H9 (cell line): Measurements from ENCODE around the gene FBXO31. TPM values are rescaled to one million over a fixed set of nuclear protein-coding genes. Genes with fewer than 3 reads are reported as not detected.

Experiments
- DNase-seq: peaks from one replicate; pipeline ENCODE4 v3.0.0-alpha.2; 2017
- H2AFZ ChIP-seq: one replicate; pipeline ENCODE4 v1.6.1; 2013; ENCODE audit warnings: mild to moderate bottlenecking, low read length, control low read depth, moderate library complexity
- H2AK5ac ChIP-seq: 2 replicates; pipeline ENCODE4 v1.6.1; 2013; ENCODE audit warnings: low read length, control low read depth, mixed read lengths; ENCODE audit not compliant: insufficient read length
- H2BK120ac ChIP-seq: one replicate; pipeline ENCODE4 v1.6.1; 2013; ENCODE audit warnings: low read depth, mild to moderate bottlenecking, low read length, control low read depth, inconsistent platforms; ENCODE audit not compliant: poor library complexity, severe bottlenecking
- H2BK12ac ChIP-seq: 2 replicates; pipeline ENCODE4 v1.6.1; 2013; ENCODE audit warnings: low read length, control low read depth, mixed read lengths, low read depth; ENCODE audit not compliant: insufficient read length
- H2BK15ac ChIP-seq: 2 replicates; pipeline ENCODE4 v1.6.1; 2013; ENCODE audit warnings: low read depth, low read length, control low read depth
- H2BK20ac ChIP-seq: one replicate; pipeline ENCODE4 v1.6.1; 2013; ENCODE audit warnings: low read depth, mild to moderate bottlenecking, low read length, control low read depth, inconsistent platforms; ENCODE audit not compliant: poor library complexity, severe bottlenecking
- H2BK5ac ChIP-seq: 2 replicates; pipeline ENCODE4 v1.6.1; 2013; ENCODE audit warnings: low read length, control low read depth, mixed read lengths; ENCODE audit not compliant: insufficient read length
- H3K14ac ChIP-seq: 2 replicates; pipeline ENCODE4 v1.6.1; 2013; ENCODE audit warnings: low read length, control low read depth; ENCODE audit not compliant: insufficient read depth
- H3K18ac ChIP-seq: 2 replicates; pipeline ENCODE4 v1.6.1; 2013; ENCODE audit warnings: low read depth, mild to moderate bottlenecking, mixed read lengths, low read length, control low read depth; ENCODE audit not compliant: insufficient read length
- H3K23ac ChIP-seq: 2 replicates; pipeline ENCODE4 v1.6.1; 2013; ENCODE audit warnings: low read length, control low read depth, mixed read lengths, low read depth; ENCODE audit not compliant: insufficient read length
- H3K23me2 ChIP-seq: 2 replicates; pipeline ENCODE4 v1.6.1; 2013; ENCODE audit warnings: low read depth, mild to moderate bottlenecking, mixed read lengths, low read length, control low read depth; ENCODE audit not compliant: insufficient read length, poor library complexity, severe bottlenecking
- H3K27ac ChIP-seq: 2 replicates; pipeline ENCODE4 v1.5.1; 2013; ENCODE audit warnings: low read length, control low read depth, mixed read lengths, low read depth; ENCODE audit not compliant: insufficient read length
- H3K27me3 ChIP-seq: 2 replicates; pipeline ENCODE4 v1.6.1; 2013; ENCODE audit warnings: low read length, control low read depth, inconsistent platforms; ENCODE audit not compliant: insufficient read depth
- H3K4ac ChIP-seq: 2 replicates; pipeline ENCODE4 v1.6.1; 2013; ENCODE audit warnings: low read depth, mild to moderate bottlenecking, control low read depth, inconsistent platforms, low read length, moderate library complexity
- H3K4me1 ChIP-seq: 2 replicates; pipeline ENCODE4 v1.6.1; 2013; ENCODE audit warnings: low read length, control low read depth, inconsistent platforms; ENCODE audit not compliant: insufficient read depth
- H3K4me2 ChIP-seq: 2 replicates; pipeline ENCODE4 v1.6.1; 2013; ENCODE audit warnings: low read length, control low read depth, mixed read lengths; ENCODE audit not compliant: insufficient read length, insufficient read depth
- H3K56ac ChIP-seq: 2 replicates; pipeline ENCODE4 v1.6.1; 2013; ENCODE audit warnings: low read depth, mild to moderate bottlenecking, mixed read lengths, low read length, control low read depth; ENCODE audit not compliant: insufficient read length
- H3K79me1 ChIP-seq: 2 replicates; pipeline ENCODE4 v1.6.1; 2013; ENCODE audit warnings: low read depth, mild to moderate bottlenecking, moderate library complexity, low read length, control low read depth, inconsistent platforms; ENCODE audit not compliant: insufficient read depth, poor library complexity, severe bottlenecking
- H3K79me2 ChIP-seq: 2 replicates; pipeline ENCODE4 v1.6.1; 2013; ENCODE audit warnings: low read length, control low read depth, inconsistent platforms; ENCODE audit not compliant: insufficient read depth
- H3K9ac ChIP-seq: 2 replicates; pipeline ENCODE4 v1.6.1; 2013; ENCODE audit warnings: low read length, control low read depth, mixed read lengths; ENCODE audit not compliant: insufficient read length; ENCODE audit errors: extremely low read depth
- H3K9me3 ChIP-seq: one replicate; pipeline ENCODE4 v1.6.1; 2013; ENCODE audit warnings: low read depth, low read length, inconsistent platforms; ENCODE audit not compliant: control insufficient read depth
- H3T11ph ChIP-seq: one replicate; pipeline ENCODE4 v1.6.1; 2013; ENCODE audit warnings: mild to moderate bottlenecking, low read length, control low read depth, inconsistent platforms
- H4K20me1 ChIP-seq: one replicate; pipeline ENCODE4 v1.6.1; 2013; ENCODE audit not compliant: control insufficient read depth, insufficient read length, insufficient read depth
- H4K5ac ChIP-seq: 2 replicates; pipeline ENCODE4 v1.6.1; 2013; ENCODE audit warnings: low read depth, mild to moderate bottlenecking, mixed read lengths, low read length, control low read depth; ENCODE audit not compliant: insufficient read length
- H4K8ac ChIP-seq: replicated peaks from 2 replicates; pipeline ENCODE4 v1.6.1; 2013; ENCODE audit warnings: low read length, control low read depth, mixed read lengths, low read depth; ENCODE audit not compliant: insufficient read length
- H4K91ac ChIP-seq: 2 replicates; pipeline ENCODE4 v1.6.1; 2013; ENCODE audit warnings: low read depth, mild to moderate bottlenecking, moderate library complexity, mixed read lengths, low read length, control low read depth; ENCODE audit not compliant: insufficient read length
- H3K27ac Mint-ChIP-seq, 3 experiments: 2 replicates in 2 of 3; 3 replicates in 1 of 3; pipeline ENCODE4 v1.8.0; 2020 to 2021; ENCODE audit warnings: mixed read lengths in 3 of 3, mild to moderate bottlenecking in 1 of 3, moderate library complexity in 1 of 3
- H3K27me3 Mint-ChIP-seq: 2 replicates; pipeline ENCODE4 v1.8.0; 2021; ENCODE audit warnings: low read depth, mild to moderate bottlenecking, moderate library complexity, mixed read lengths
- H3K36me3 Mint-ChIP-seq, 3 experiments: 2 replicates in 2 of 3; 3 replicates in 1 of 3; pipeline ENCODE4 v1.8.0; 2020 to 2021; ENCODE audit warnings: low read depth in 3 of 3, mixed read lengths in 3 of 3; ENCODE audit not compliant: insufficient read depth in 1 of 3
- H3K4me1 Mint-ChIP-seq, 2 experiments: 2 replicates each; pipeline ENCODE4 v1.8.0; 2020; ENCODE audit warnings: mixed read lengths in 2 of 2
- H3K4me3 Mint-ChIP-seq, 2 experiments: 2 replicates in 1 of 2; 3 replicates in 1 of 2; pipeline ENCODE4 v1.8.0; 2020 to 2021; ENCODE audit warnings: mild to moderate bottlenecking in 2 of 2, mixed read lengths in 2 of 2, moderate library complexity in 1 of 2
- H3K9me3 Mint-ChIP-seq, 2 experiments: 2 replicates in 1 of 2; 3 replicates in 1 of 2; pipeline ENCODE4 v1.8.0; 2020; ENCODE audit warnings: mild to moderate bottlenecking in 2 of 2, mixed read lengths in 2 of 2, moderate library complexity in 1 of 2
- CTCF ChIP-seq: fragments of 200-600 bp; sonication (generic); conservative IDR thresholded peaks from 3 replicates; pipeline ENCODE4 v1.8.0; 2021; ENCODE audit warnings: antibody characterized with exemption, mild to moderate bottlenecking
- WGBS: extraction: QIAGEN DNeasy Blood & Tissue Kit; methylation state at CpG from one replicate; pipeline ENCODE4 v1.1.7; 2013; ENCODE audit warnings: missing lambda C conversion rate, low lambda C conversion rate, mixed read lengths; ENCODE audit not compliant: insufficient read length; ENCODE audit errors: extremely low coverage; 5-methylcytosine and 5-hydroxymethylcytosine counted together
- total RNA-seq: library from RNA; stranded (reverse); gene quantifications from 2 replicates; pipeline ENCODE4 v1.2.1, GENCODE V29; 2021

The FBXO31 gene
- total RNA-seq, 1 experiment from 2014 or later: 24.2 TPM

- Histone ChIP-seq H4K20me1 (no peaks in the 10 kb centered on the region), H3K4me1 (no peaks in the 10 kb centered on the region), H3T11ph (no peak overlapping the region), H2BK15ac (no peak overlapping the region), H3K27ac (no peak overlapping the region), H2BK12ac (no peak overlapping the region), H4K91ac (no peak overlapping the region), H3K9ac (no peak overlapping the region), H4K8ac (no peak overlapping the region), H3K23ac (no peak overlapping the region), H2BK5ac (no peak overlapping the region), H3K4ac (no peak overlapping the region), H3K9me3 (no peaks in the 10 kb centered on the region), H3K23me2 (no peaks in the 10 kb centered on the region), H3K18ac (no peak overlapping the region), H3K56ac (no peak overlapping the region), H3K27me3 (no peaks in the 10 kb centered on the region), H3K14ac (no peak overlapping the region), H2AK5ac (no peak overlapping the region), H4K5ac (no peak overlapping the region), H3K79me2 (no peaks in the 10 kb centered on the region), H2BK20ac (no peak overlapping the region), H2BK120ac (no peak overlapping the region), H3K79me1 (no peaks in the 10 kb centered on the region), H2AFZ (no peak overlapping the region), H3K4me2 (no peak overlapping the region)
- no CpG with 5 or more reads among the region's 10 CpGs for WGBS
- Mint-ChIP-seq H3K4me1 (0 out of 4 replicates have a peak, but pooled peaks cover 0 to 3% of the 10 kb centered on the region in 2 experiments), H3K27ac (no peak overlapping the region), H3K36me3 (peaks cover 5 to 29% (median 26%) of the 10 kb centered on the region in 3 experiments; a peak in 6 of 7 replicates), H3K27me3 (no peaks in the 10 kb centered on the region; the same call in 1 of the 2 replicates), H3K4me3 (no peak overlapping the region), H3K9me3 (no peaks in the 10 kb centered on the region)
- no peak for DNase-seq
- no peak for TF ChIP-seq CTCF
Measured at GRCh38 chr16:87332150-87332549, 51.4 kb downstream of the FBXO31 start.
